ENCODE data around the gene SHF.
A peak's percentile ranks its signal among the peaks of the same experiment; 100 is the strongest.
"Not testable (repeated sequence)": the region's sequence is repeated elsewhere in the genome, so short reads cannot be mapped to it uniquely, and the experiment has no call there.

The SHF gene, protein sequence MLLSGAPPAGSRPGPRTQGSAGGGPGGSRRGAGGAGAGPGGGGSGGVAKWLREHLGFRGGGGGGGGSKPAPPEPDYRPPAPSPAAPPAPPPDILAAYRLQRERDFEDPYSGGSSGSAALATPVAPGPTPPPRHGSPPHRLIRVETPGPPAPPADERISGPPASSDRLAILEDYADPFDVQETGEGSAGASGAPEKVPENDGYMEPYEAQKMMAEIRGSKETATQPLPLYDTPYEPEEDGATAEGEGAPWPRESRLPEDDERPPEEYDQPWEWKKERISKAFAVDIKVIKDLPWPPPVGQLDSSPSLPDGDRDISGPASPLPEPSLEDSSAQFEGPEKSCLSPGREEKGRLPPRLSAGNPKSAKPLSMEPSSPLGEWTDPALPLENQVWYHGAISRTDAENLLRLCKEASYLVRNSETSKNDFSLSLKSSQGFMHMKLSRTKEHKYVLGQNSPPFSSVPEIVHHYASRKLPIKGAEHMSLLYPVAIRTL

DNA sequence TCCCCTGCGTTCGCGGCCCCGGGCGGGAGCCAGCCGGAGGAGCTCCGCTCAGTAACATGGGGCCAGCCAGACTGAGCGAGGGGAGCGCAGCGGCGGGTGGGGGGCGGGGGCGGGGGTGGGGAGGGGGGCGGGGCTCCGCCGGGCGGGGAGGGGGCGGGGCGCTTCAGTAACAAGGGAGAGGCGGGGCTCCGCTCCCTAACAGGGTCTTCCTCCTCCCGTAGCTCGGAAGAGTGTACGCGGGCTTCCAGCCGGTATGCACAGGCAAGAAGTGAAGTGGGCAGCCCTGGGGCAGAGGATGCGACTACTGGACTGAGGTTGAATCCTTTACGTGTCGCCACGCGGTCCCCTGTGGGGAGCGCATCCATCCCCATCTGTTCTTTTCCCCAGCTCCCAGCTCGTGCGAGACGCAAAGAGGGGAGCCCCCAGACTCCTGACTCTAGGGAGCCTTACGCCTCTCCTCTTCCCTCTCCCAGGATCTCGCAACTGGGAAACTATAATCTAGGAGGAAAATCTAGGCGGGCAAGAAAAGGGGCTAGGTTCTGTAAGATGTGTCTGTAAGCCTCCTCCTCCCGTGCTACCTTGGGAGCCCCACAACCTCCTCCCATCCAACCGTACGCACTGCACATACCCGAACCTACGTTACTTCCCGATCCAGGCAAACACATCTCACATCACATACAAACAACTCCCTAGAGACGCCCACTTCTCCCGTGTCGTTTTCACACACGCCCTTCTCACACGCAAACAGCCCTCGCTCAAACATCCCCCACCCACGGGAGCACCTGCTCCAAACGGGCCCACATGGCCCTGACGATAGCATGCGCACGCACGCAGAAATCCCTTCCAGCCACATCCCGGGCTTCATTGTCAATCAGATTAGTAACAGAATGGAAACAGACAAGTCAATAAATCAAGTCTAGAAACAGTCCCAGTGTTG lies at the start of gene SHF:
Gene SHF (minus strand): TSS at position 73 of the 937 bp plus-strand sequence. CDS start 15 bp downstream, at position 58.
- DNase-seq (ENCODE audit: low read depth): peak; percentile 27

DNA sequence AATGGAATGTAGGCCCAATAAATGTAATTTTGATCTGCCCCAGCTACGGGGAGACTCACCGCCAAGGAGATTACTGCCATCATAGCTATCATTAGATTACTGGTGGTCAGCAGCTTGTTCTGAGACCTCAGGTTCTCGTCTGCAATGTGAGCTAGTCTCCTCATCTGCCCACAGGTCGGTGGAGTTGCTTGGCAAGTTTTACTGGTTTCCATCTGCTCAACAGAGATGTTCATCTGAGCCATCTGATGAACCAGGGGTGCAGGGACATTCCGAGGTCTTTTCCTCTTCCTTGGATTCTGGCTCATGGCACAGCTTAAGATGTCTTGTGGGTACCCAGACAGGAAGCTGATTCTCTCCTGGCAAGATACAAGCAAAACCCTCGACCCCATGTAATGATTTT lies 49.0 kb upstream of the SHF start:
- DNase-seq (ENCODE audit: low read depth): not testable (repeated sequence)

DNA sequence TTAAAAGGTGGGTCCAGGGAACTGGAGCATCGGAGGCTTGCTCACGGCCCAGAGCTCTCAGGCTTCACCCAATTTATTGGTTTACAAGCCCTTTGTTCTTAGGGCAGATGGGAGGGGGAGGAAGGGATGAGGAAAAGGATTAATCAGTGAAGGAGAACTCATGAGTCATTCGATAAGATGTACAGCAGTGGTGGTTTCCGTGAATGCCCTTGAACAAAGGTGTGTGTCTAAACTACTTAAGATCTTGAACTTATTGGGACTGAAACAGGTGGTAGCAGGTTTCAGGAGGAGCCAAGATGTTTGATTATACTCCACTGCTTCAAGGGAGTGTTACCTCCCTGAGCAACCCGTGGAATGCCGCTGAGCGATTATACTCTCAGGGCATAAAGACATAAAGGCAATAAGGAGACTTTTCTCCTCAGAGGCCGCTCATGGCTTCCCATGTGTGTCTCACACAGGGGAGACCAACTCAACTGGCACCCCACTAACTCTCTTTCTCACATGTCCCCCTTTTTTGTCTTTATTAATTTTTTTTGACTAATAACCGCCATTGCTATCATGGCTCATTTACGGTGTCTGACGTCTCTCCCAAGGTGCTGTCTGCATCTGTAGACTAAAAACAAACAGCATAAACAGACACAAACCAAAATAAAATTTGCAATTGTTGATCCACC lies 46.9 kb upstream of the SHF start:
- no peak for DNase-seq (ENCODE audit: low read depth)

DNA sequence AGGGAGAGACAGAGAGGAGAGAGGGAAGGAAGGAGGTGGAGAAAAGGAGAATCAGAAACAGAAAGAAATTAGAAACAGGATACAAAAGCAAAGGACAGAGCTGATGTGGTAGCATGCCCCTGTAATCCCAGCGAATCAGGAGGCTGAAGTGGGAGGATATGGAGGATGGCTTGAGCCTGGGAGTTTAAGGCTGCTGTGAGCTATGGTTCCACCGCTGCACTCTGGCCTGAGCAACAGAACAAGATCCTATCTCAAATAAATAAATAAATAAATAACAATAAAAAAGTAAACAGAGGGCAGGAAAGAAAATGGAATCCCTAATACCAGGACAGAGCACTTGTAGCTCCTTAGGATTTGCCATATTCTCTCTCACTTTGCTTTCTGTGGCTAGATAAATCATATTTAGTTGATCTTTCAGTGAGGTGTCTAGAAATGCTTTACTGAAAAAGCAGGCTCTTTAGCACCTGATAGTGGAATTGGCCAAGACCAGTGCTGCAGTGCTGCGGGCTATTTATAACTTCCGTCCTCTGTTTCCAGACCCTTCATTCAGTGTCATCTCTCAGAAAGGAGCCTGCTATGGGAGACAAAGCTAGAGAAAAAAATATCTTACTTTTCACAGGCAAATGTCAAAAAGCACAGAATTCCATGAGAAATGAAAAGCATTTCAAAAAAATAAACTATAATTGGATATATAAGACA lies 44.2 kb upstream of the SHF start:
- no peak for DNase-seq (ENCODE audit: low read depth)

DNA sequence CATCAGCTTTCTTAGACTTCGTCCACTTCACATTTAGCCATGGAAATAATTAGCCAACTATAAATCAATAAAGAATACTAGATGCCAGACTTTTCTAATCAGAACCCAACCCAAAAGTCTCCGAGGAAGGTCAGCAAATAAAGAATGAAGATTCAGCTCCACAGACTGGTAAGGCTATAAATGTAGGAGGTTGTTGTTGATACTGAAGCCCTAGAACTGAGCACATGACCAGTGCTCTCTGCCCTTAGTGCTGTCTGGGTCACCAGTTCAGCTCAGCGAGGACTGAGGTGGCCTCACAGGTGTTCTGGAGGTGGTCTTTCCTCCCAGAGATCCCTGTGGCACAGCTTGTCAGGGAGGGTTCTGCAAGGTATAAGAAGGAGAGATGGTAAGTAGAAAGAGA lies 43.4 kb upstream of the SHF start:
- no peak for DNase-seq (ENCODE audit: low read depth)

DNA sequence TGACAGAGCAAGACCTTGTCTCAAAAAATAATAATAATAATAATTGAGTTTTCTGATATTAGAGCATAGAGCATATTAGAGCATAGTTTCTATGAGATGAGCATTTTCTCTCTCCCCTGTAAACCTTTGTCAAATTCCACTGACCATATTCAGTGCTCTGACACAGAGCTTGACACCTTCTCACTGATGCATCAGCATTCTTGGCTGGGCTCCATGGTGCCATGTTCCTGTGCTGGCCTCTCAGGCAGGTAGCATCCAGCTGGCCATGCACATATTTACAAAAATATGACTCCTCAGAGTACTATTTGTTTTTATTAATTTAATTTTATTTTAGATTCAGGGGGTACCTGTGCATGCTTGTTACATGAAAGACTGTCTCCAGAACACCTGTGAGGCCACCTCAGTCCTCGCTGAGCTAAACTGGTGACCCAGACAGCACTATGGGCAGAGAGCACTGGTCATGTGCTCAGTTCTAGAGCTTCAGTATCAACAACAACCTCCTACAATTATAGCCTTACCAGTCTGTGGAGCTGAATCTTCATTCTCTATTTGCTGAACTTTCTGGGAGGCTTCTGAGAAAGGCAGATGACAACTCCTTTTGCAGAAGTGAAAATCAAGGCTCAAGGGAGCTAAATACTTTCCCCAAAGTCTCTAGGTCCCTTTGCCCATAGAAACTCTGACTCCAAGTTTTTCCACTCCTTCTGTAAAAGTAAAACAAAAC lies 42.6 kb upstream of the SHF start:
- DNase-seq (ENCODE audit: low read depth): no peak

DNA sequence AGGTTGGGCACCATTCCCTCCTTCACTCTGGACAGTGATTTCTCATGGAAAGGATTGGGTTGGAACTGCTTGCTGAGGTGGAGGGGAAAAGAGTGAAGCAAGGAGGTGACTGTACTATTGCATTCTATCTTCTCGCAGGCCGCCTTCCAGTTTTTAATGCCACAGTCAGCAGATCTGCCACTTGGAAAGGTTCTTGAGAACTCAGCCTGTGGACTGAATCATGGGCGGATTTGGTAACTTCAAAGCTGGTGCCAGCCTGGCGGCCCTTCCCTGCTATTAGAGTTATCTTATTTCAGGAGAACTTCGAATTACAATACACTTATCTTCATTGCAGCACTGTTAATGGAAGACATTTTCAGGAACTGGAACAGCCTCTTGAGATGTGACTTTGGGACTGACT lies 41.2 kb upstream of the SHF start:
- DNase-seq (ENCODE audit: low read depth): no peak

DNA sequence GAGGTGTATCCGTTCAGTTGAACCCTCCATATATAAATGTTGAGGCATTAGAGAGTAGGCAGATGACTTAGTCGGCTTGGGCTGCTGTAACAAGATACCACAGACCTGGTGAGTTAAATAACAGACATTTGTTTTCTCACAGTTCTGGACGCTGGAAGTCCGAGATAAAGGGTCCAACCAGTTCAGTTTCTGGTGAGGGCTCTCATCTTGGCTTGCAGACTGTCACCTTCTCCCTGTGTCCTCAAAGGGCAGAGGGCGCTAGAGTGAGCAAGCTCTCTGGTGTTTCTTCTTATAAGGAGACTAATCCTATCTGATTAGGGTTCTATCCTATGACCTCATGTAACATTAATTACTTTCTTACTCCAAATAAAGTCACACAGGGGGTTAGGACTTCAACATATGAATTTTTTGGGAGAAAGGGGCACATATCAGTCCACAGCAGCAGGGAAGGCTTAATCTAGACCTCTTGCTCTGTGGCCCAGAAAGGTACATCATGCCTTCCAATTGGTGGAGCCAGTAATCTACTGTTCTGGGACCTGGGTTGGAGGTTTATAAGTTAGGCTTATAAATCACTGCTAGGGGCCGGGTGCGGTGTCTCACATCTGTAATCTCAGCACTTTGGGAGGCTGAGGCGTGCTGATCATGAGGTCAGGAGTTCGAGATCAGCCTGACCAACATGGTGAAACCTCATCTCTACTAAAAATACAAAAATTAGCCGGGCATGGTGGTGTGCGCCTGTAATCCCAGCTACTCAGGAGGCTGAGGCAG lies 37.9 kb upstream of the SHF start:
- DNase-seq (ENCODE audit: low read depth): no peak

DNA sequence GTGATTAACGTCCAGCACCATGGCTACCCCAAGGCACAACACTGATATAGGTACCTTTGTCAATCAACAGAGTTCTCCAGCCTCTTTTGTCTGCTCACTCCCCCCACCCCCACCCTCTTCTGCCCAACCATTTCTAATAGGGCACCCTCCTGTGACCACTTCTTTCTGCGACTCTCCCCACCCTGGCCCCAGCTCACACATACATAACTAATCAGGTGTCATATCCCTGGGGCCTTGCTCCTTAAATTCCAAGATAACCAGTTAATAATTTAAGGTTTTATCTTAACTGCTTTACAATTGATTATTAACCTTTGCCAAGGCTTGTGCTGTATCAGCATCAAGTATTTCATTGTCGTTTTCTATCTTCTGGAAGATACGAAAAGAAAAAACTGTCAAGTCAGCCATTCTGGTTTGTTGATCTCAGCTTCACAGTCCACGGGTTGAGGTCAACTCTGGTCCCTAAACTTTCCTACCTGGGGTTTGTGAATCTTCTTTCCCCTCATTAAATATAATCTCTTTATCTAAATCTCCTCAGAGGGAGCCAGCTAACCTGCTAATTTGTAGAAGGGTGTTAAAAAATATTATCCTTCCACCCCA lies 37.0 kb upstream of the SHF start:
- no peak for DNase-seq (ENCODE audit: low read depth)

DNA sequence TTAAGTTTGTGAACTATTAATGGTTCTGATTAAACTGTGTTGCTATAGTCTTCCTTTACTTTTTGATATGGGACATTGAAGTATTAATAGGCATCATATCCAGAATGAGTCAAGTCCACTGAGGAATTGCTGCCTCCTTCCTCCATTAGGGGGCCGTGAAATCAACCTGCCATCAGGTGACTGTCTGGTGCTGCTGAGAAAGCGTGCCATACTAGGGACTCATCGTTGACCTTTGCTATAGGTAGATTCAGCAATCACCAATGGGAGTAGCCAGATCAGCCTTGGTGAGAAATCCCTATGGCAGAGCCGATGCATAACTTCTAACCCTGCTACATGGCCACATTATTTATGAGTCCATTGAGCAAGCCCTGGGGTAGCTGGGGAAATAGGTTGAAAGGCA lies 34.2 kb upstream of the SHF start:
- DNase-seq (ENCODE audit: low read depth): no peak

DNA sequence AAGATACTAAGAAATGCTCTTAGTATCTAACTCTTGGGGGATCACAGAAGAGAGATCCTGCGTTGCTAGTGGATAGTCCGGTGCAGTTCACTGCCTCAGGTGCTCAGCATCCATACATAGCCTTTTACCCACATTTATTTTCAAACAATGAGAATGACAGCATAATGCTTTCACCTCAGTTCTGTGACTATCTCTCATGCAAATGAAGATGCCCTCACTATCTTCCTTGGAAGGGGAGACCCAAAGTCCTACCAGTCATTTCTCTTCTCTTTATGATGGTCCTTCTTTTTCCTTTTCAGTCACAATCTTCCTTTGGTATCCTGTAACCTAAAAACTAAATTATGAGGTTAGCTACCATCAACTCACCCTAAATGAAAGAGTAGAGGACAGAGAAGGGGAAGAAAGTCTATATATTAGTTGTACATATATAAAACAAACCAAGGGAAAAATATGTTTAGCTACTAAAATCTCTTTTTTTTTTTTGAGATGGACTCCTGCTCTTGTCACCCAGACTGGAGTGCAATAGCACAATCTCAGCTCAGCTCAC lies 33.4 kb upstream of the SHF start:
- no peak for DNase-seq (ENCODE audit: low read depth)

DNA sequence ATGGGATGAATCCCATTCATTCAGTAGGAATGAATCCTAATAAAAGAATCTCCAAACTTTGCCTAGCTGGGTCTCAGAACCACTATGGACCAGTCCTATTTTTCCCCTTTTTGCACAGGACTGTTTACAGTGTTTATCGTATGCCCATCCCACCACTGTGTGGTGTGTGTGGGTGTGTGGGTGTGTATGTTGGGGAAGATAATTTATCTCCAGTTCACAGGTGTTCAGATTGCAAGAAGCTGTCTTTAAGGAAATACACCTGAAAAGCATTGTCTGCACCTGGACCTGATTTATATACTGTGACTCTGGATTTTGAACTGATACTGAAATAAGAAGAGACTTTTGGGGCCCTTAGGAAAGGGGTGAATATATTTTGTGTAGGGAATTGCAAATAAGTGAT lies 24.7 kb upstream of the SHF start:
- no peak for DNase-seq (ENCODE audit: low read depth)

DNA sequence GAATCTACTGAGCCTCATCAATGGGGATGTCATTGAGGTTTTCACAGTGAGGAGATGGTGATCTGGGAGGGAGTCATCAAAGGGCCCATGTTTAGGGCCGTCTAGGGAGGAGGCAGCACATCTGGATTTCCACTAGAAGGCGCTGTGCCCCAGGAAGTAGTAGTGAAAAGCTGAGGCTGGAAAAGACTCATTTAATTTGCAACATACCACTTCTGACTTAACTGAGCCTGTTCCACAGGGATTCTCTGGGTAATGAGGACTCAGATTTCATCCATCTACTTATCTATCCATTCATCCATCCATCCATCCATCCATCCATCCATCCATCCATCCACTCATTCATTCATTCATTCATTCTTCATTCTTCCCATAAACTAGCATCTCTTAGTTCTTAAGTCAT lies 17.4 kb upstream of the SHF start:
- DNase-seq (ENCODE audit: low read depth): no peak

DNA sequence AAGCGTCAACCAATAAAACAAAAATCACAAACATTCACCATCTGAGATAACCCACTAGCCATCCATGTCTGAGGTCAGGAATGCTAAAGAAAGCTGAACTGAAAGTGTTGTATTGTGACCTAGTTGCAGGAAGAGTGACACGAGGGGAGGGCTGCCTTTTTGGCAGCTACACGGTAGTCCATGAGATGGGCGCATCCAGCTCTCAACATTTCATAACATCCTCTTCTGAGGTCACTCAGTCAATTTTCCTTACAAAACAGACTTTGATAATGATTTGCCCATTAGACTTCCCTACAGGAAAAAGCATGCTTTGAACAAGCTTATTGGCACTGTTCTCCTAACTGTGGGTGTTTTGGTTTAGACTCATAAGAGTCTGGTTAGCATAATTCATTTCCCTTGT lies 15.4 kb upstream of the SHF start:
- no peak for DNase-seq (ENCODE audit: low read depth)

DNA sequence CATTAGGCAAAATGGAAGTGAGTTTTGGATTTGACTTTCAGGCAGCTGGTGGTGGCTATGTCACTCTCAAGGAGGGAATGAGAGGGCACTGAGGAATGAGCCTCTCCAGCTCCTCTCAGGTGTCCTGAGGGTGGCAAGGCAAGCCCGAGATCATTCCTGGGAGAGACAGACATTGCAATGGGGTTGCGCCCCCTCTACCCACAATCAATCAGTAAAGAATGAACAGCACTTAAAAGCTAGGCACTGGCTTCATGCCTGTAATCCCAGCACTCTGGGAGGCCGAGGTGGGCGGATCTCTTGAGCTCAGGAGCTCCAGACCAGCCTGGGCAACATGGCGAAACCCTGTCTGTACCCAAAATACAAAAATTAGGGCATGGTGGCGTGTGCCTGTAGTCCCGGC lies 14.1 kb upstream of the SHF start:
- DNase-seq (ENCODE audit: low read depth): no peak

DNA sequence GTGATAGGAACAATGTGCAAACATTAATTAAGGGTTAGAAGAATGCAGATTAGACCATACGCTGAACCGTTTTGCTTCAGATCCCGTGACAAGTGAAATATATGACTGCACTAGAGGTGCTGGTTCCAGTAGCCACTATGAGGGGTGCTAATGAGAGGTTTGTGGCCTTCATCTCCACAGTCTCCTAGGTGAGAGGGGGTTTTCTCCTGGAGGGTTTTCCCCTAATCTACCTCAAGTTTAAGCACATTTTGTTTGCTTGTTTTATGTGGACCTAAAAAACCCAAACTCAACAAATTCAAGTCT lies 13.7 kb upstream of the SHF start:
- no peak for DNase-seq (ENCODE audit: low read depth)

DNA sequence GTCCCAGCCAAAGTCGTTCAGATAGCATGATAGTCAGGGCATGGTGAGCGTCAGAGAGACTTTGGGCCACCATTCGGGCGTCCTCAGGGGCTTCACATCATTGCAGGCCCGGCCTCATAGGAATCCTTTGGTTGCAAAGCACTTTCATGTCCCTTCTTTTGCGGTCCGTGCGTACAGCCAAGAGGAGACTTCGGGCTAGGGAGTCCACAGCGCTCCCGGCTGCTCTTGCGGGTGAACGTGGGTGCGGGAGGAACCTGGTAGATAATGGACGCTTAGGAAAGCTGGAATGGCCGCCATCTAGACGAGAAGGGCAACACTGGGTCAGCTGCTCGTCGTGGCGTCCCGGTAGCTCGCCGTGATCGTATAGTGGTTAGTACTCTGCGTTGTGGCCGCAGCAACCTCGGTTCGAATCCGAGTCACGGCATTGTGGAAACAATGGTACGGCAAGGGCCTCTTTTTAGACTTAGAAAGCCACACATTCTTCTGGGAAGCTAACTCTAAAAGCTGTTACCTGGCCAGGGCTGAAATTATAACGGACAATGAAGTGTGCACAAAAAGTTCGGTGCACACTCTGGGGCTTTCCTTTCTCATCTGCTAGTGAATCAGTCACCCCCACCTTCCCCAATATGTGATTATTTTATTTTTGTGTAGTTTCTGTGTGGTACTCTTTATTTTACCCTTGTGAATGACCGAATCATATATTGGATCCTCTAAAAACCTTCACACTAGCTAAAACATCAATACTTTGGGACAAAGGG lies 13.2 kb upstream of the SHF start:
- DNase-seq (ENCODE audit: low read depth): peak; percentile 51

DNA sequence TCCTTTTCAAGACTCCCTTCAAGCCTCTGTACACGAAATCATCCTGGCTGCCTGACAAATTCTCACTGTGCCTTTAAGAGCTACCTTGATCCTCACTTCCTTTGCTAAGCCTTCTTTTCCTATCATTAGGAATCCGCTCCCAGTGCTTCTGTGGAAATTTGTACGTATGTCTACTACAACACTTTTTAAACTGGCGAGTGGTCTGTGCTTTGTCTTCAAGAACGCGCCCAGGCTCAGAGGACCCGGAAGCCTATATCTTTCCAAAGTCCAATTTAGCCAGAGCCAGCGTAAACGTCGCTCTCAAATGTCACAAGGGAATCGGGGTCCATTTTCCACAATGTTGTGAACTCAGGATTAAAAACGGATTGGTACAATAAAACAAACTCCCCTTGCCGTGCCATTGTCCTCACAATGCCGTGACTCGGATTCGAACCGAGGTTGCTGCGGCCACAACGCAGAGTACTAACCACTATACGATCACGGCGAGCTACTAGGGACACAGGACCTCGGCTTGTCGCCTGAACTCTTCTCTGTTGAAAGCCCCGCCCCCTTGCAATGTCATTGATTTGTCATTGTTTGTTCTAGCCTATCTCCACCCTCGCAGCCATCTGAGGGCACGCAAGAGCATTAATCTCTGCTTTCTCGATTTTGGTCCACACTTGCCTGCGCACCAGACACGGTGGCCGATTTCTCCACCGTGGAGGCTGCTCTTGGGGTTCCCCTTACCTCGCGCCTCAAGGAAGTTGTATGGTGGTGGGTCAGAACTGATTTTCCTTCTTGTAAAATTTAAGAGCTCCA lies 12.4 kb upstream of the SHF start:
- peak; percentile 98 for DNase-seq (ENCODE audit: low read depth)

Data from stimulated activated CD8-positive, alpha-beta memory T cell treated with anti-CD3 and anti-CD28 coated beads, Interleukin-15, amount 100 ng/mL, for 1 hour (primary cell).